SK-N-SH (cell line): ENCODE results near the gene RORB.

ENCODE experiments used
- FOXM1 ChIP-seq: IDR thresholded peaks from 2 replicates; pipeline ENCODE4 v1.4.0; 2012; ENCODE audit warnings: low read depth, mild to moderate bottlenecking
- GABPA ChIP-seq: IDR thresholded peaks from 2 replicates; pipeline ENCODE4 v1.4.0; 2012; ENCODE audit warnings: low read depth, mild to moderate bottlenecking
- MAX ChIP-seq: IDR thresholded peaks from 2 replicates; pipeline ENCODE4 v1.4.0; 2012; ENCODE audit warnings: low read depth
- SMC3 ChIP-seq: IDR thresholded peaks from 2 replicates; pipeline ENCODE4 v1.6.1; 2012; ENCODE audit warnings: low read depth, low read length, improper control_type of control experiment
- TAF1 ChIP-seq: IDR thresholded peaks from 2 replicates; pipeline ENCODE4 v1.6.1; 2012; ENCODE audit warnings: low read depth, mild to moderate bottlenecking, low read length, moderate library complexity, borderline replicate concordance
- YY1 ChIP-seq: IDR thresholded peaks from 2 replicates; pipeline ENCODE4 v1.4.0; 2012; ENCODE audit warnings: low read depth, mild to moderate bottlenecking
- TF ChIP-seq, protein P1 (sequence below): fragments of 200-600 bp; sonication (generic); IDR thresholded peaks from 2 replicates; pipeline ENCODE4 v1.6.1; 2017; ENCODE audit warnings: antibody characterized with exemption, mild to moderate bottlenecking, moderate library complexity

DNA sequence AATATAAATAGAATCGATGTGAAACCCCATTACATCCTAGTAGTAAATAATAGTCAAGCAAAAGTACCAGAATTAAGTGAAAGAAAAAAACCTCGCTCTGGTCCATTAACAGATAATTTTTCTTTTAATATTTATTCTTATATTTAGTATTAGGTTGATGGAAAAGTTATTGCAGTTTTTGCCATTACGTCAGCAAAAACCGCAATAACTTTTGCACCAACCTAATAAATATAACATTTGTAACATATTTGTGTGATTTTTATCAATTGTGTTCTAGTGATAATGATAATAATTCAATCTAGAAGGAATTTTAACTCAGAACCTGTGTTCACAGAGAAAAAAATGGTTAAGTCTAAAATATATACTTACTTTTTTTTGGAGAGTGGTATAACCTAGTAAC, 16.1 kb downstream of the RORB start:
- TF ChIP-seq GABPA (no peak), TAF1 (no peak), SMC3 (no peak), MAX (no peak), YY1 (no peak), FOXM1 (no peak)
- TF ChIP-seq, protein P1, sequence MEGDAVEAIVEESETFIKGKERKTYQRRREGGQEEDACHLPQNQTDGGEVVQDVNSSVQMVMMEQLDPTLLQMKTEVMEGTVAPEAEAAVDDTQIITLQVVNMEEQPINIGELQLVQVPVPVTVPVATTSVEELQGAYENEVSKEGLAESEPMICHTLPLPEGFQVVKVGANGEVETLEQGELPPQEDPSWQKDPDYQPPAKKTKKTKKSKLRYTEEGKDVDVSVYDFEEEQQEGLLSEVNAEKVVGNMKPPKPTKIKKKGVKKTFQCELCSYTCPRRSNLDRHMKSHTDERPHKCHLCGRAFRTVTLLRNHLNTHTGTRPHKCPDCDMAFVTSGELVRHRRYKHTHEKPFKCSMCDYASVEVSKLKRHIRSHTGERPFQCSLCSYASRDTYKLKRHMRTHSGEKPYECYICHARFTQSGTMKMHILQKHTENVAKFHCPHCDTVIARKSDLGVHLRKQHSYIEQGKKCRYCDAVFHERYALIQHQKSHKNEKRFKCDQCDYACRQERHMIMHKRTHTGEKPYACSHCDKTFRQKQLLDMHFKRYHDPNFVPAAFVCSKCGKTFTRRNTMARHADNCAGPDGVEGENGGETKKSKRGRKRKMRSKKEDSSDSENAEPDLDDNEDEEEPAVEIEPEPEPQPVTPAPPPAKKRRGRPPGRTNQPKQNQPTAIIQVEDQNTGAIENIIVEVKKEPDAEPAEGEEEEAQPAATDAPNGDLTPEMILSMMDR: no peak
